Colonic mucosa (tissue), 4 donors: ENCODE data around the gene LARP1. TPM values are rescaled to one million over a fixed set of nuclear protein-coding genes. Genes with fewer than 3 reads are reported as not detected.
A peak's percentile ranks its signal among the peaks of the same experiment; 100 is the strongest.

Experiments
- DNase-seq: peaks from one replicate; pipeline ENCODE4 v3.0.0-alpha.2; 2020
- H3K27ac ChIP-seq: fragments of 200-600 bp; one replicate; pipeline ENCODE4 v1.8.0; 2021
- H3K27me3 ChIP-seq: fragments of 200-600 bp; one replicate; pipeline ENCODE4 v1.8.0; 2021
- H3K36me3 ChIP-seq: fragments of 200-600 bp; one replicate; pipeline ENCODE4 v1.8.0; 2021
- H3K4me1 ChIP-seq: fragments of 200-600 bp; one replicate; pipeline ENCODE4 v1.8.0; 2021; ENCODE audit warnings: mild to moderate bottlenecking
- H3K4me3 ChIP-seq: fragments of 200-600 bp; one replicate; pipeline ENCODE4 v1.8.0; 2021
- H3K9ac ChIP-seq, 2 donors: one replicate each; pipeline ENCODE4 v1.7.0; 2013; ENCODE audit warnings: control low read depth in 2 of 2, low read depth in 2 of 2, low read length in 2 of 2
- H3K9me3 ChIP-seq: fragments of 200-600 bp; one replicate; pipeline ENCODE4 v1.8.0; 2021
- intact Hi-C: fragments of 100-400 bp; cut with DNase I; formaldehyde crosslinking; loops from one replicate; pipeline ENCODE4 v1.14.1; 2022
- total RNA-seq, 2 donors: library from RNA; stranded (reverse); fragmentation: NEBNext Ultra II Directional in 1 of 2; extraction: Animal tissue kit (Norgen Biotek cat#: 25700) in 1 of 2; gene quantifications; one replicate each; pipeline ENCODE4 v1.2.1, GENCODE V29; 2021
- TF ChIP-seq, protein P1 (sequence below): fragments of 200-600 bp; IDR thresholded peaks from one replicate; pipeline ENCODE4 v1.8.0; 2022; ENCODE audit warnings: antibody characterized with exemption, mild to moderate bottlenecking
- donor health status: healthy.
- donor health status: DM: no; HTN: no; CAD: no.
- donor health status: DM: no; HTN: no; CAD: no.

LARP1 gene
- total RNA-seq, 2 donors from 2014 or later = 116 to 201 TPM

DNA sequence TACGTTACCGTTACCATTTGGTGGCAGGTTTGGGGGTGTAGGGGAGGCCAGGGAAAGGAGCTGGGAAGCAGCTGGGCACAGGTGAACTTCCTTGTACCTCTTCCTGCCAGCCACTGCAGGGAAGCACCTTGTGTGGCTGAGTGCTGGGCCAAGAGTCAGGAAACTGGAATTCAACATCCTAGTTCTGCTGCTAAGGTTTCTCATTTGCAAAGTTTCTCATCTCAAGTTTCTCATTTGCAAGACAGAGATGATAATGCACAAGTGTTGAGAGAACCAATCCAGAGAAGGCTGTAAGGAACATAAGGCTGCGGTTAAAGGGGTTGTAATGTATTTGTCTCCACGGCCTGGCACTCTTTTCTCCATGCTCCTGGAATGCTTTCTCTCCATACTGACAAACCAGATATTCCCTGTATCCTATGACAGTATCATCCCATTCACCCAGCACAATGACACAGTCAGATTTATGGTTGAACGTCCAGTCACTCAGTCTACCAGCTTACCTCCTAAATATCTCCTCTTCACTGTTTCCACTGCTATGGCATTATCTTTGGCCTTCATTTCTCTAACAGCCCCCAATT, 33.6 kb upstream of the LARP1 start:
- Histone ChIP-seq H3K4me3 (no peak overlapping the region), H3K27ac (no peak overlapping the region), H3K9ac (no peak overlapping the region), H3K36me3 (no peaks in the 10 kb centered on the region), H3K4me1 (no peaks in the 10 kb centered on the region), H3K9me3 (no peaks in the 10 kb centered on the region), H3K27me3 (no peaks in the 10 kb centered on the region)
- DNase-seq = no peak
- intact Hi-C loops = no loop called here
- TF ChIP-seq, protein P1, sequence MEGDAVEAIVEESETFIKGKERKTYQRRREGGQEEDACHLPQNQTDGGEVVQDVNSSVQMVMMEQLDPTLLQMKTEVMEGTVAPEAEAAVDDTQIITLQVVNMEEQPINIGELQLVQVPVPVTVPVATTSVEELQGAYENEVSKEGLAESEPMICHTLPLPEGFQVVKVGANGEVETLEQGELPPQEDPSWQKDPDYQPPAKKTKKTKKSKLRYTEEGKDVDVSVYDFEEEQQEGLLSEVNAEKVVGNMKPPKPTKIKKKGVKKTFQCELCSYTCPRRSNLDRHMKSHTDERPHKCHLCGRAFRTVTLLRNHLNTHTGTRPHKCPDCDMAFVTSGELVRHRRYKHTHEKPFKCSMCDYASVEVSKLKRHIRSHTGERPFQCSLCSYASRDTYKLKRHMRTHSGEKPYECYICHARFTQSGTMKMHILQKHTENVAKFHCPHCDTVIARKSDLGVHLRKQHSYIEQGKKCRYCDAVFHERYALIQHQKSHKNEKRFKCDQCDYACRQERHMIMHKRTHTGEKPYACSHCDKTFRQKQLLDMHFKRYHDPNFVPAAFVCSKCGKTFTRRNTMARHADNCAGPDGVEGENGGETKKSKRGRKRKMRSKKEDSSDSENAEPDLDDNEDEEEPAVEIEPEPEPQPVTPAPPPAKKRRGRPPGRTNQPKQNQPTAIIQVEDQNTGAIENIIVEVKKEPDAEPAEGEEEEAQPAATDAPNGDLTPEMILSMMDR = no peak

DNA sequence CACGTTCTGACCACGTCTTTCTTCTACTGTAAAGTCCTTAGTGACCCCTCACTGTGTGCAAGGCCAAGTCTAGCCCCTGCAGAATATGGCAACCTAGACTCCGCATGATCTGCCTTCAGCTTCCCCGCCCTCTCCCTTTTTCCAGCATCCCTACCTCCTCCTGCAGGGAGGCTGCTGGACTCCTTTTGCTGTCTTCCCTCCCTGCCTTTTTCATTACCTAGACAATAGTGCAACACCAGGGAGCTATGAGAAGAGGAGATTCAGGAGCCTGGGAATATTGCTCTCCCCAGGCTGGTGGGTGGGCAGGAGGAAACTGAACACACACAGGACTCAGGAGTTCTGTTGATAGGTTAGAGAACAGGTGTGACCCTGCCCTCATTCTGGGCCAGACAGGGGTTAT, 33.1 kb upstream of the LARP1 start:
- DNase-seq = no peak
- TF ChIP-seq, protein P1 = no peak
- Histone ChIP-seq H3K9me3 (no peaks in the 10 kb centered on the region), H3K27me3 (no peaks in the 10 kb centered on the region), H3K27ac (no peak overlapping the region), H3K36me3 (no peaks in the 10 kb centered on the region), H3K9ac (no peak overlapping the region), H3K4me3 (no peak overlapping the region), H3K4me1 (no peaks in the 10 kb centered on the region)
- intact Hi-C loops = no loop called here

DNA sequence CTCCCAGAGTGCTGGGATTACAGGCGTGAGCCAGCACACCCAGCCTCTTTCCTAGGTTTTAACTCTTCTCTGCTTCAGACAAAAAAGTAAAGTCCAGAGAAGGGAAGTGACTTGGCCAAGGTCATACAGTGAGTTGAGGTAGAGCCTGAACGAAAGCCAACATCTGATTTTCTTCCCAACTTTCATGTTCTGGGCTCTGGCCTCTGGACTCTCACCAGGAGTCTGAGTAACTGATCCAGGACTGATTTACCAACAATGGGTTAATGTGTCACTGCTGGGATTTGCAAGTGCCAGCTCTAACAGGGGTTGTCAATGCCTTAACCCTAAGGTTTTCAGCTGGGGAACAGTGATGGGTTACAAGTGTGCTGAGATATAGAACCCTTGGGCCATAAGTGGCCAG, 32.2 kb upstream of the LARP1 start:
- Histone ChIP-seq H3K36me3 (no peaks in the 10 kb centered on the region), H3K4me1 (no peaks in the 10 kb centered on the region), H3K9ac (no peak overlapping the region), H3K27ac (no peak overlapping the region), H3K4me3 (no peak overlapping the region), H3K9me3 (no peaks in the 10 kb centered on the region), H3K27me3 (no peaks in the 10 kb centered on the region)
- no peak for DNase-seq
- TF ChIP-seq, protein P1 = no peak
- intact Hi-C loops = no loop called here

DNA sequence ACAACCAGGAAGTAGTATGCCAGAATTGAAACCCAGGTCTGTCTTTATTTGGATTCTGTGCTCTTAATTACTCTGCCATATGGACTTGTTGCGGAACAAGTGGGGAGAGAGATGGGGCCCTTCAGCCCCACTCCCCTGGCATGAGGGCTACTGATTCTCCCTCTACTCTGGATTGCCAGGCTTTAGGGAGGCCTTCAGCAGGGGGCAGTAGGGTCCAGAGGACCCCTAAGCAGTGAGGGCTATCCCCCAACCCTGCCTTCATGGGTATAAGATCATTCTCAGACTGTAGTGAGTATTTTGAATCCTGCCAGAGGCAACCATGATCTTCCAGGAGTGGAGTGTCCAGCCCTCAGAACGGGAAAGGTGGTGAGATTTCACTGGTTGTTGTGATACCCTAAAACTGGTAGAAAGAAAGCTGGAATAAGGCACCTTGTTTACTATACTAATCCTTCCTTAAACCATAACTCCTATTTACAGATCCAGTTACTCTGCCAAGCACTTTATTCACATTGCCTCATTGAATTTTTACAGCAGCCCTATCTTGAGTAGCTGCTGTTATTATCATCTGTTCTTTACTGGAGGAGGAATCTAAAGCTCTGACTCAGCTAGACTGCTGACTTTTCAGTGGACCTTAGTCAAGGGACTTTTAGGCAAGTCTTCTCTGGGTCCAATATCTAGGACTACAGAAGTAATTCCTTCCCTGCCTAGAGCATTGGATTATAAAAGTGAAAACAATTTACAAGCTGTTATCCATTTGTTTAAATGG, 31.3 kb upstream of the LARP1 start:
- Histone ChIP-seq H3K4me3 (no peak overlapping the region), H3K27me3 (no peaks in the 10 kb centered on the region), H3K36me3 (no peaks in the 10 kb centered on the region), H3K9me3 (no peaks in the 10 kb centered on the region), H3K4me1 (no peaks in the 10 kb centered on the region), H3K9ac (peak overlapping the region in 1 of 2 donors; percentile 9), H3K27ac (peak overlapping the region; percentile 64)
- DNase-seq = no peak
- TF ChIP-seq, protein P1 = no peak
- intact Hi-C loops = no loop called here

DNA sequence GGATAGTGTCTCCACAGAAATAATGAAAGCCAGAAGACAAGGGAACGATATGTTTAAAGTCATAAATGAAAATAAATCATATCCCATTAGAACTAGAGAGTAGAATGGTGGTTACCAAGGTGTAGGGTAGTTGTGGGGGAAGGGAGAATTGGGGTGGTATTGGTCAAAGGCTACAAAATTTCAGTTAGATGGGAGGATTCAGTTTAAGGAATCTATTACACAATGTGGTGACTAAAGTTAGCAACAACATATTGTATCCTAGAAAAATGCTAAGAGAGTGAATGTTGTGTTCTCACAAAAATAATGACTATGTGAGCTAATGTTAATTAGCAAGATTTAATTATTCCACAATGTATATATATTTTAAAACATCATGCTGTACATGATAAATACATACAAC, 27.8 kb upstream of the LARP1 start:
- H3K4me3 ChIP-seq = no peak overlapping the region
- H3K36me3 ChIP-seq = no peaks in the 10 kb centered on the region
- no peaks in the 10 kb centered on the region for H3K27me3 ChIP-seq
- TF ChIP-seq, protein P1 = no peak
- intact Hi-C loops = no loop called here
- H3K9me3 ChIP-seq = no peaks in the 10 kb centered on the region
- no peak overlapping the region for H3K27ac ChIP-seq
- DNase-seq = no peak
- no peak overlapping the region for H3K9ac ChIP-seq
- no peaks in the 10 kb centered on the region for H3K4me1 ChIP-seq
